Measurements from ENCODE around the gene DACT2. TPM values are rescaled to one million over a fixed set of nuclear protein-coding genes. Genes with fewer than 3 reads are reported as not detected.

Gene DACT2
- total and polyA plus RNA-seq, 10 of the 15 experiments (the other 5 are each of a cell fraction or from before 2014, with no cell fraction given), result not detected

GRCh38 chr6:168332020-168332419 lies 12.4 kb upstream of the DACT2 start:
- intact Hi-C loops (cut with micrococcal nuclease; ENCODE audit: unreplicated experiment) (no loop called here), in situ Hi-C loops (cut with MboI) (no loop called here)
- SMC1A ChIA-PET (ENCODE audit: uncharacterized antibody, unreplicated experiment), result no interaction called here
- CTCF ChIA-PET, result no interaction called here
- H3K79me2 ChIP-seq (ENCODE audit: control insufficient read depth, insufficient read depth, low read length), result no peaks in the 10 kb centered on the region
- H3K9ac ChIP-seq (ENCODE audit: control insufficient read depth, insufficient read depth, low read length), result no peak overlapping the region
- no peak overlapping the region for H3K27ac ChIP-seq (ENCODE audit: control insufficient read depth, insufficient read depth)
- ATAC-seq, result no peak
- H4K20me1 ChIP-seq (ENCODE audit: control insufficient read depth, insufficient read depth), result no peaks in the 10 kb centered on the region
- no peaks in the 10 kb centered on the region for H3K36me3 ChIP-seq (ENCODE audit: control insufficient read depth in 2 of 2, insufficient read depth in 2 of 2, low read length in 1 of 2)
- POLR2A ChIA-PET, result no interaction called here
- FAIRE-seq, result no peak
- no peaks in the 10 kb centered on the region for H3K4me1 ChIP-seq (ENCODE audit: control insufficient read depth, insufficient read depth, low read length)
- H3K27me3 ChIP-seq (replicated peaks in 1 of 2; ENCODE audit: control insufficient read depth in 2 of 2, insufficient read depth in 2 of 2, low read length in 1 of 2), result no peaks in the 10 kb centered on the region
- TF ChIP-seq RAD51 (IDR thresholded peaks at IDR 0.05) (no peak), HDAC2 (IDR thresholded peaks at IDR 0.05) (no peak), FOS (IDR thresholded peaks at IDR 0.05; ENCODE audit: borderline replicate concordance, extremely low read depth, insufficient read length) (no peak), NFYB (IDR thresholded peaks at IDR 0.05; ENCODE audit: insufficient read depth, low read depth, low read length) (no peak), MEF2B (IDR thresholded peaks at IDR 0.05; ENCODE audit: partially characterized antibody, poor library complexity, severe bottlenecking) (no peak), MTA2 (IDR thresholded peaks at IDR 0.05; ENCODE audit: low read depth) (no peak), SIX5 (IDR thresholded peaks at IDR 0.05; ENCODE audit: low read depth, low read length, severe bottlenecking) (no peak), KAT2A (conservative IDR thresholded peaks at IDR 0.05; ENCODE audit: control insufficient read depth, low read depth, low read length) (no peak), ZBED1 (IDR thresholded peaks at IDR 0.05; ENCODE audit: borderline replicate concordance) (no peak), PKNOX1 (IDR thresholded peaks at IDR 0.05) (no peak), SUPT20H (IDR thresholded peaks at IDR 0.05; ENCODE audit: borderline replicate concordance, control insufficient read depth, low read depth, low read length) (no peak), EZH2 (IDR thresholded peaks at IDR 0.05; ENCODE audit: borderline replicate concordance, control insufficient read depth, low read depth, low read length) (no peak)
- H2AFZ ChIP-seq (ENCODE audit: control insufficient read depth, low read depth, low read length), result no peak overlapping the region
- no peak overlapping the region for H3K4me2 ChIP-seq (ENCODE audit: control insufficient read depth, insufficient read depth)
- DNase-seq (ENCODE audit: low read depth, low spot score), result no peak
- WGBS (ENCODE audit: insufficient coverage, insufficient replicate concordance, low lambda C conversion rate, missing lambda C conversion rate), result 30% methylated on average over 13 of the region's 13 CpGs
- H3K9me3 ChIP-seq (replicated peaks; ENCODE audit: control insufficient read depth, insufficient read depth, low read length), result no peaks in the 10 kb centered on the region; the same call in 2 of the 3 replicates
- H3K4me3 ChIP-seq, result no peak overlapping the region
- RAD21 ChIA-PET (ENCODE audit: unreplicated experiment), result no interaction called here
- BruUV-seq (replicated peaks), result no TSS peak
